CD4-positive, CD25-positive, alpha-beta regulatory T cell (primary cell): ENCODE data around the gene ANKRD62. TPM values are rescaled to one million over a fixed set of nuclear protein-coding genes. Genes with fewer than 3 reads are reported as not detected.
"Not testable (repeated sequence)": the region's sequence is repeated elsewhere in the genome, so short reads cannot be mapped to it uniquely, and the experiment has no call there.

ENCODE experiments used
- ATAC-seq, 2 donors: fragments of 150-1000 bp; cut with Tn5 transposase; one replicate each; pipeline ENCODE4 v1.10.0; 2021; ENCODE audit warnings: low read depth in 2 of 2, moderate number of reproducible peaks in 2 of 2, moderate library complexity in 1 of 2
- DNase-seq, 3 donors: peaks; one replicate each; pipeline versions ENCODE4 v3.0.0 to v3.0.0-alpha.2; 2012 to 2022; ENCODE audit warnings: mixed read lengths in 1 of 3
- H3K27ac ChIP-seq: one replicate; pipeline ENCODE4 v1.7.0; 2013; ENCODE audit warnings: mild to moderate bottlenecking, low read length; ENCODE audit not compliant: insufficient read depth, poor library complexity, severe bottlenecking
- H3K27me3 ChIP-seq: one replicate; pipeline ENCODE4 v1.7.0; 2013; ENCODE audit warnings: low read length; ENCODE audit not compliant: control insufficient read depth, insufficient read depth
- H3K36me3 ChIP-seq: one replicate; pipeline ENCODE4 v1.7.0; 2013; ENCODE audit warnings: mild to moderate bottlenecking, low read length, moderate library complexity; ENCODE audit not compliant: control insufficient read depth, insufficient read depth
- H3K4me1 ChIP-seq: 2 replicates; pipeline ENCODE4 v1.7.0; 2013; ENCODE audit warnings: mild to moderate bottlenecking, low read length; ENCODE audit not compliant: insufficient read depth, control insufficient read depth, poor library complexity, severe bottlenecking
- H3K4me3 ChIP-seq: one replicate; pipeline ENCODE4 v1.7.0; 2013; ENCODE audit warnings: low read depth, mild to moderate bottlenecking, low read length, moderate library complexity
- H3K9me3 ChIP-seq, 2 experiments: 1 replicate in 1 of 2; 2 replicates in 1 of 2; pipeline ENCODE4 v1.7.0; 2013; ENCODE audit warnings: low read length in 2 of 2, mild to moderate bottlenecking in 1 of 2, moderate library complexity in 1 of 2; ENCODE audit not compliant: control insufficient read depth in 2 of 2
- H3K27ac Mint-ChIP-seq, 3 donors: one replicate each; pipeline ENCODE4 v1.8.0; 2020 to 2022; ENCODE audit warnings: mild to moderate bottlenecking in 3 of 3, mixed read lengths in 3 of 3, moderate library complexity in 2 of 3
- H3K27me3 Mint-ChIP-seq: one replicate; pipeline ENCODE4 v1.8.0; 2022; ENCODE audit warnings: mild to moderate bottlenecking, mixed read lengths
- H3K36me3 Mint-ChIP-seq: one replicate; pipeline ENCODE4 v1.8.0; 2020; ENCODE audit warnings: mixed read lengths
- H3K4me1 Mint-ChIP-seq, 4 donors: one replicate each; pipeline ENCODE4 v1.8.0; 2020 to 2022; ENCODE audit warnings: mixed read lengths in 4 of 4, mild to moderate bottlenecking in 1 of 4
- H3K4me3 Mint-ChIP-seq, 4 donors: one replicate each; pipeline ENCODE4 v1.8.0; 2020 to 2022; ENCODE audit warnings: mild to moderate bottlenecking in 4 of 4, mixed read lengths in 4 of 4, moderate library complexity in 3 of 4
- H3K9me3 Mint-ChIP-seq, 7 donors: one replicate each; pipeline ENCODE4 v1.8.0; 2020 to 2022; ENCODE audit warnings: mixed read lengths in 7 of 7, mild to moderate bottlenecking in 3 of 7, moderate library complexity in 2 of 7
- polyA plus RNA-seq, 4 donors: library from polyadenylated mRNA; unstranded; fragments of 300-500 nt; fragmentation: Illumina TruSeq; gene quantifications; one replicate each; pipeline ENCODE4 v1.2.3, GENCODE V29; 2021
- total RNA-seq: library from RNA; stranded (reverse); gene quantifications from one replicate; pipeline ENCODE4 v1.2.3, GENCODE V29; 2022

Gene ANKRD62
- total and polyA plus RNA-seq, 5 donors from 2014 or later, result not detected

GRCh38 chr18:12071066-12071465, 22.6 kb upstream of the ANKRD62 start:
- not testable (repeated sequence) for H3K27ac Mint-ChIP-seq

GRCh38 chr18:12072996-12073395, 20.6 kb upstream of the ANKRD62 start:
- Mint-ChIP-seq H3K36me3 (no peaks in the 10 kb centered on the region), H3K27me3 (peaks cover 30% of the 10 kb centered on the region), H3K27ac (no peak overlapping the region)

More at GRCh38 chr18:12071066-12071465, 22.6 kb upstream of the ANKRD62 start:
- not testable (repeated sequence) for DNase-seq, H3K4me3 Mint-ChIP-seq, ATAC-seq, H3K9me3 ChIP-seq, H3K27me3 ChIP-seq, H3K27ac ChIP-seq, H3K4me1 ChIP-seq, H3K36me3 ChIP-seq, H3K9me3 Mint-ChIP-seq, H3K36me3 Mint-ChIP-seq, H3K4me1 Mint-ChIP-seq, H3K4me3 ChIP-seq
- H3K27me3 Mint-ChIP-seq, result peaks cover 25% of the 10 kb centered on the region

GRCh38 chr18:12074736-12075135, 18.9 kb upstream of the ANKRD62 start:
- H3K27me3 ChIP-seq, result peaks cover 6% of the 10 kb centered on the region
- Mint-ChIP-seq H3K27ac (no peak overlapping the region), H3K27me3 (peaks cover 30% of the 10 kb centered on the region), H3K9me3 (no peaks in the 10 kb centered on the region), H3K4me3 (no peak overlapping the region), H3K36me3 (no peaks in the 10 kb centered on the region), H3K4me1 (peaks cover 0 to 3% (median 0%) of the 10 kb centered on the region in 4 donors)
- DNase-seq, result no peak
- no peak overlapping the region for H3K27ac ChIP-seq
- H3K36me3 ChIP-seq, result no peaks in the 10 kb centered on the region
- no peak overlapping the region for H3K4me3 ChIP-seq
- H3K9me3 ChIP-seq, result no peaks in the 10 kb centered on the region
- ATAC-seq, result no peak
- H3K4me1 ChIP-seq, result no peaks in the 10 kb centered on the region

More at GRCh38 chr18:12072996-12073395, 20.6 kb upstream of the ANKRD62 start:
- H3K4me3 ChIP-seq, result no peak overlapping the region
- no peak overlapping the region for H3K27ac ChIP-seq
- DNase-seq (no peak), ATAC-seq (no peak)
- peaks cover 3% of the 10 kb centered on the region for H3K27me3 ChIP-seq
- Mint-ChIP-seq H3K4me3 (no peak overlapping the region), H3K4me1 (peaks cover 0 to 3% (median 0%) of the 10 kb centered on the region in 4 donors), H3K9me3 (no peaks in the 10 kb centered on the region)
- H3K36me3 ChIP-seq, result no peaks in the 10 kb centered on the region
- no peaks in the 10 kb centered on the region for H3K4me1 ChIP-seq
- no peaks in the 10 kb centered on the region for H3K9me3 ChIP-seq

GRCh38 chr18:12076424-12077140, 17.1 kb upstream of the ANKRD62 start:
- DNase-seq (no peak), ATAC-seq (peak; percentile 16 to 22)
- H3K9me3 Mint-ChIP-seq, result no peaks in the 10 kb centered on the region
- H3K4me1 Mint-ChIP-seq, result peaks cover 0 to 3% (median 0%) of the 10 kb centered on the region in 4 donors
- H3K4me3 ChIP-seq, result no peak overlapping the region
- no peak overlapping the region for H3K27ac Mint-ChIP-seq
- peaks cover 33% of the 10 kb centered on the region for H3K27me3 Mint-ChIP-seq
- H3K27me3 ChIP-seq, result peaks cover 6% of the 10 kb centered on the region
- H3K36me3 Mint-ChIP-seq, result no peaks in the 10 kb centered on the region
- no peaks in the 10 kb centered on the region for H3K36me3 ChIP-seq
- H3K27ac ChIP-seq, result no peak overlapping the region
- H3K4me1 ChIP-seq, result no peaks in the 10 kb centered on the region
- H3K4me3 Mint-ChIP-seq, result peak overlapping the region in 1 of 4 donors; percentile 61
- no peaks in the 10 kb centered on the region for H3K9me3 ChIP-seq

DNA sequence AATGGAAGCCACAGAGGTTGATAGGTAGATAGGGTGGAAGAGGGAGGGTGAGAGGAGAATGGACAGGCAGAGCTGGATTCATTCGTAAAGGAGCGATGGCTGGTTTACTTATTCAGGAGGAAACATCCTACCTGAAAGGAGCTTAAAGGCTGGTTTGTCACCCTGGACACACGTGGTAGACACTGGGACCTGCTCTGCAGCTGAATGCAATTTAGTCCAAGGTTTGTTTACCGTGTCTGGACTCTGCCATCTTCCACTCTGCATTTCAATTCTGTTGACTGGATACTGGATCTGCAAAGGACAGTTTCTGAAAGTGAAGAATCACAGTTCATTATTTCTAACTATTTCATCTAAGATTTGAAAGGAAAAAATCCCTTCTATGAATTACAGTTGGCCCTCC, 15.6 kb upstream of the ANKRD62 start:
- not testable (repeated sequence) for H3K4me1 ChIP-seq

DNA sequence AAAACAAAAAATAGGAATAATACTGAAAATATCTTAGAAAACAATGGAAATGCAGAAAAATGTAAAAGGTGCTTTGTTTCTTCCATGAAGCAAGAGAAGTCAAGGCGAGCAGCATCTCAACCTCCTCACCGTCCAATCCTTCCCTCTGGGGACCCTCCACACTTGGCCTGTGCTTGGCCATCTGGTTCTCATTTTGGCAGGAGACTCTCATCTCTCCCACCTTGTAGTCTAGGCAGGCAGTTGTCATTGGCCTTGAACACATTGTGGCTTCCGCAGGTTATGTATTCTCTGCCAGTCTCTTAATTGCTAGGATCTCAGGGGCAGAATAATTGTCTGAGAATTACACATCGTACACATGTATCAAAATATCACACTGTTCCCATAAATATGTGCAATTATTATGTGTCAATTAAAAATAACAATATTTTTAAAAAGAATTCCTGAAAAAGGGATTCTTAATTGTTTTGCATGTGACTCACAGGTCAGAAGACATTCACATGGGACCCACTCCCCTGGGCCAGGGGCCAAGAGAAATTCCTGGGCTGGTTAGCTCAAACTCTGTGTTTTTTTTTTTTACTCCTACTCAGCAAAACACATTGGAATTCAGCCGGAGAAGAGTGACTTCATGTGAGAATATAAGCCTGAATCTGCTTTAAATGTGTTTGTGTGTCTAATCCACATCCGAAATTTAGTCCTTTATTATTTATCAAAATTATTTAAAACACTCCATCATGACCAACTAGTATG, 14.0 kb upstream of the ANKRD62 start:
- no peak overlapping the region for H3K27ac Mint-ChIP-seq
- H3K9me3 Mint-ChIP-seq, result no peaks in the 10 kb centered on the region
- DNase-seq, result no peak
- no peaks in the 10 kb centered on the region for H3K36me3 ChIP-seq
- no peaks in the 10 kb centered on the region for H3K4me1 ChIP-seq
- H3K9me3 ChIP-seq, result no peaks in the 10 kb centered on the region
- H3K4me3 Mint-ChIP-seq, result no peak overlapping the region
- no peaks in the 10 kb centered on the region for H3K36me3 Mint-ChIP-seq
- peaks cover 27% of the 10 kb centered on the region for H3K27me3 Mint-ChIP-seq
- no peak overlapping the region for H3K27ac ChIP-seq
- H3K27me3 ChIP-seq, result peaks cover 5% of the 10 kb centered on the region
- H3K4me3 ChIP-seq, result no peak overlapping the region
- H3K4me1 Mint-ChIP-seq, result peaks cover 0 to 3% (median 0%) of the 10 kb centered on the region in 4 donors
- no peak for ATAC-seq

More for the DNA sequence above, 15.6 kb upstream of the ANKRD62 start:
- H3K27ac Mint-ChIP-seq, H3K4me3 ChIP-seq, DNase-seq, H3K27ac ChIP-seq, H3K27me3 ChIP-seq, H3K9me3 ChIP-seq, ATAC-seq, H3K4me3 Mint-ChIP-seq, H3K9me3 Mint-ChIP-seq, H3K36me3 ChIP-seq, H3K36me3 Mint-ChIP-seq, H3K4me1 Mint-ChIP-seq: not testable (repeated sequence)
- H3K27me3 Mint-ChIP-seq, result peaks cover 33% of the 10 kb centered on the region

GRCh38 chr18:12085136-12085535, 8.5 kb upstream of the ANKRD62 start:
- no peaks in the 10 kb centered on the region for H3K9me3 ChIP-seq
- H3K4me1 ChIP-seq, result no peaks in the 10 kb centered on the region
- peaks cover 8% of the 10 kb centered on the region for H3K27me3 Mint-ChIP-seq
- no peak overlapping the region for H3K27ac Mint-ChIP-seq
- no peak overlapping the region for H3K4me3 Mint-ChIP-seq
- H3K4me1 Mint-ChIP-seq, result no peaks in the 10 kb centered on the region
- H3K27ac ChIP-seq, result no peak overlapping the region
- no peaks in the 10 kb centered on the region for H3K36me3 ChIP-seq
- ATAC-seq, result no peak
- H3K36me3 Mint-ChIP-seq, result no peaks in the 10 kb centered on the region
- no peaks in the 10 kb centered on the region for H3K27me3 ChIP-seq
- H3K9me3 Mint-ChIP-seq, result no peaks in the 10 kb centered on the region
- DNase-seq, result no peak
- no peak overlapping the region for H3K4me3 ChIP-seq
